Chondrocyte (in vitro differentiated cells): ENCODE data around the gene LASP1NB.

Experiments
- DNase-seq: peaks from one replicate; pipeline ENCODE4 v3.0.0; 2021; ENCODE audit warnings: mixed read lengths, low spot score
- H3K27ac Mint-ChIP-seq: one replicate; pipeline ENCODE4 v1.8.0; 2021; ENCODE audit warnings: mild to moderate bottlenecking, moderate library complexity, mixed read lengths; ENCODE audit not compliant: unreplicated experiment
- H3K27me3 Mint-ChIP-seq: 2 replicates; pipeline ENCODE4 v1.8.0; 2021; ENCODE audit warnings: low read depth, mixed read lengths
- H3K36me3 Mint-ChIP-seq: 2 replicates; pipeline ENCODE4 v1.8.0; 2021; ENCODE audit warnings: low read depth, mixed read lengths
- H3K4me1 Mint-ChIP-seq: 2 replicates; pipeline ENCODE4 v1.8.0; 2021; ENCODE audit warnings: low read depth, mild to moderate bottlenecking, mixed read lengths
- H3K4me3 Mint-ChIP-seq: one replicate; pipeline ENCODE4 v1.8.0; 2021; ENCODE audit warnings: mild to moderate bottlenecking, moderate library complexity, mixed read lengths; ENCODE audit not compliant: unreplicated experiment
- H3K9me3 Mint-ChIP-seq: 2 replicates; pipeline ENCODE4 v1.8.0; 2021; ENCODE audit warnings: low read depth, mixed read lengths
- CTCF ChIP-seq: fragments of 200-600 bp; sonication (generic); IDR thresholded peaks from 2 replicates; pipeline ENCODE4 v1.5.0; 2021; ENCODE audit warnings: antibody characterized with exemption, mild to moderate bottlenecking, moderate library complexity

The LASP1NB gene

GRCh38 chr17:38925263-38925995, at the start of gene LASP1NB:
Gene LASP1NB (plus strand): TSS chr17:38925614.
- Mint-ChIP-seq H3K27me3 (no peaks in the 10 kb centered on the region), H3K9me3 (no peaks in the 10 kb centered on the region), H3K36me3 (peaks cover 8% of the 10 kb centered on the region), H3K27ac (peak within 1 kb of the TSS; percentile 45), H3K4me1 (peaks cover 46% of the 10 kb centered on the region), H3K4me3 (no peak within 1 kb of the TSS)
- no peak for DNase-seq
- no peak for TF ChIP-seq CTCF

- H3K4me3 Mint-ChIP-seq = peak overlapping the region; percentile 4
- TF ChIP-seq CTCF = no peak
- H3K4me1 Mint-ChIP-seq = peaks cover 99% of the 10 kb centered on the region
- peak overlapping the region; percentile 95 for H3K27ac Mint-ChIP-seq
- H3K27me3 Mint-ChIP-seq = no peaks in the 10 kb centered on the region
- H3K9me3 Mint-ChIP-seq = no peaks in the 10 kb centered on the region
- peaks cover 21% of the 10 kb centered on the region for H3K36me3 Mint-ChIP-seq
- DNase-seq = no peak
Measured at GRCh38 chr17:38877130-38877851, 48.1 kb upstream of the LASP1NB start.

- Mint-ChIP-seq H3K9me3 (no peaks in the 10 kb centered on the region), H3K27me3 (no peaks in the 10 kb centered on the region), H3K27ac (peak overlapping the region; percentile 95), H3K4me3 (peak overlapping the region; percentile 29), H3K4me1 (peaks cover 95% of the 10 kb centered on the region), H3K36me3 (peaks cover 33% of the 10 kb centered on the region)
- no peak for TF ChIP-seq CTCF
- DNase-seq = no peak
Measured at GRCh38 chr17:38879878-38880665, 45.3 kb upstream of the LASP1NB start.

DNA sequence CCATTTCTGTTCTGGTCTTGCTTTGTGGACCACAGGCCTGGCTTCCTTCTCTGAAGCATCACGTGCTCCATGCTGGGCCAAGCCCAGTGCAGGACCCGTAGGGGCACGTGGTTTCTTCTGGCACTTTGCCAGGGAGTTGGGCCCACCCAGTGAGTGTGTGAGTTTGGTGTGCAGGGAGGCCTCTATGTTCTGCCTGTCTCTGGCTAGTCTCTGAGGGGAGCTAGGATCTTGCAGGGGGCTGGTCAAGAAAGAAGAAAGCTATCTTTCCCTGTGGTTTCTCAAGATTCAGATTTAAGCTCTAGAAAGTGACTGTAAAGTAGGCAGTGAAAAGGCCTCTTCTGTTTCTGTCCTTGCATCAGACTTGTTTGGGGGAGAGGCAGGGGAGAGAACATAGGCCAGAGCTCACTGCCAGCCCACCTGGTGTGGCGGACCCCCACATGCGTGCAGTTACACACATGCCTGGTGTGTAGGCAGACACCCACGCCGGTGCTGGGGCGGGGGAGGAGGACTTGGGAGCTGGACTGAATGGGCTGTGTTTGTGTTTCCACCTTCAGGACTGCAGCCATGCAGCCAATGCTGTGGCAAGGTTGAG, 43.7 kb upstream of the LASP1NB start:
- no peak for DNase-seq
- TF ChIP-seq CTCF = no peak
- H3K4me3 Mint-ChIP-seq = peak overlapping the region; percentile 64
- H3K4me1 Mint-ChIP-seq = peaks cover 96% of the 10 kb centered on the region
- no peaks in the 10 kb centered on the region for H3K27me3 Mint-ChIP-seq
- H3K27ac Mint-ChIP-seq = peak overlapping the region; percentile 95
- H3K36me3 Mint-ChIP-seq = peaks cover 42% of the 10 kb centered on the region
- H3K9me3 Mint-ChIP-seq = no peaks in the 10 kb centered on the region

DNA sequence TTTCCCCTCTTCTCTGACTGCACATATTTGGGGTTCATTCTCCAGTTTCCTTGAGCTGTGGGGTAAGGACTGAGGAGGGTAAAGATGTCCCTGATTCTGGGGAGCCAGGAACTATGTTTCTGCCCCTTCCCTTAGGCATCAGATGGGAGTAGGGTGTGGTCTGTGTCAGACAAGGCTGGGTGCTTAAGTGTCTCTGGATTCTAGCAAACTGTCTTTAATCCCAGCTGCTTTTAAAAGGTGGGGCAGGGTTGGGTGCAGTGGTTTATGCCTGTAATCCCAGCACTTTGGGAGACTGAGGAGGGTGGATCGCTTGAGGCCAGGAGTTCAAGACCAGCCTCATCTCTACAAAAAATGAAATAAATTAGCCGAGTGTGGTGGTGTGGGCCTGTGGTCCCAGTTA, 42.5 kb upstream of the LASP1NB start:
- no peaks in the 10 kb centered on the region for H3K27me3 Mint-ChIP-seq
- H3K4me1 Mint-ChIP-seq = peaks cover 95% of the 10 kb centered on the region
- H3K27ac Mint-ChIP-seq = peak overlapping the region; percentile 95
- no peak for TF ChIP-seq CTCF
- no peaks in the 10 kb centered on the region for H3K9me3 Mint-ChIP-seq
- no peak for DNase-seq
- H3K36me3 Mint-ChIP-seq = peaks cover 42% of the 10 kb centered on the region
- no peak overlapping the region for H3K4me3 Mint-ChIP-seq
